ENCODE results near the gene ZKSCAN5.

The ZKSCAN5 gene

GRCh38 chr7:99535667-99536066 lies 31.2 kb downstream of the ZKSCAN5 start:
- no peak for TF ChIP-seq CTCF (IDR thresholded peaks at IDR 0.05; ENCODE audit: insufficient read depth, low read length, poor library complexity, severe bottlenecking)
- no peak for TF ChIP-seq EZH2phosphoT487 (conservative IDR thresholded peaks at IDR 0.05; ENCODE audit: low read length)
- no peak overlapping the region for H3K4me3 ChIP-seq (ENCODE audit: insufficient read depth, low read length, poor library complexity, severe bottlenecking)
- H3K9me3 ChIP-seq (ENCODE audit: insufficient read depth, low read length): peaks cover 25% of the 10 kb centered on the region; the same call in 1 of the 2 replicates
- peaks cover 21% of the 10 kb centered on the region for H3K36me3 ChIP-seq (ENCODE audit: low read length)
- no peaks in the 10 kb centered on the region for H3K9me2 ChIP-seq (replicated peaks; ENCODE audit: insufficient read depth, low read length)
- H3K4me2 ChIP-seq (ENCODE audit: low read depth, low read length, poor library complexity, severe bottlenecking): no peak overlapping the region
- no peaks in the 10 kb centered on the region for H3K79me2 ChIP-seq (ENCODE audit: insufficient read depth, low read length)
- no peak overlapping the region for H3K27ac ChIP-seq (ENCODE audit: low read depth, low read length)
- H3K9ac ChIP-seq (ENCODE audit: low read length): no peak overlapping the region
- H3K27me3 ChIP-seq (ENCODE audit: low read length): no peaks in the 10 kb centered on the region
- H3F3A ChIP-seq (ENCODE audit: insufficient read depth): no peaks in the 10 kb centered on the region
- H4K20me1 ChIP-seq (ENCODE audit: low read depth, low read length): no peaks in the 10 kb centered on the region
- no peak overlapping the region for H2AFZ ChIP-seq (ENCODE audit: low read depth, low read length, severe bottlenecking)

- Histone ChIP-seq H3K9ac (ENCODE audit: low read length) (no peak overlapping the region), H3K79me2 (ENCODE audit: insufficient read depth, low read length) (no peaks in the 10 kb centered on the region), H3K4me3 (ENCODE audit: insufficient read depth, low read length, poor library complexity, severe bottlenecking) (no peak overlapping the region), H3K36me3 (ENCODE audit: low read length) (no peaks in the 10 kb centered on the region), H2AFZ (ENCODE audit: low read depth, low read length, severe bottlenecking) (no peak overlapping the region), H3F3A (ENCODE audit: insufficient read depth) (no peaks in the 10 kb centered on the region), H3K27me3 (ENCODE audit: low read length) (no peaks in the 10 kb centered on the region), H4K20me1 (ENCODE audit: low read depth, low read length) (no peaks in the 10 kb centered on the region), H3K9me3 (ENCODE audit: insufficient read depth, low read length) (peaks cover 14% of the 10 kb centered on the region; the same call in 1 of the 2 replicates), H3K9me2 (replicated peaks; ENCODE audit: insufficient read depth, low read length) (no peaks in the 10 kb centered on the region), H3K27ac (ENCODE audit: low read depth, low read length) (no peak overlapping the region), H3K4me2 (ENCODE audit: low read depth, low read length, poor library complexity, severe bottlenecking) (no peak overlapping the region)
- TF ChIP-seq CTCF (IDR thresholded peaks at IDR 0.05; ENCODE audit: insufficient read depth, low read length, poor library complexity, severe bottlenecking) (no peak), EZH2phosphoT487 (conservative IDR thresholded peaks at IDR 0.05; ENCODE audit: low read length) (no peak)
These were observed 34.9 kb downstream of the ZKSCAN5 start for GRCh38 chr7:99539213-99539811.

- H3K27me3 ChIP-seq (ENCODE audit: low read length): no peaks in the 10 kb centered on the region
- no peak overlapping the region for H3K4me2 ChIP-seq (ENCODE audit: low read depth, low read length, poor library complexity, severe bottlenecking)
- peaks cover 14% of the 10 kb centered on the region; the same call in 1 of the 2 replicates for H3K9me3 ChIP-seq (ENCODE audit: insufficient read depth, low read length)
These were observed 36.1 kb downstream of the ZKSCAN5 start for GRCh38 chr7:99540542-99540941.

More at GRCh38 chr7:99540542-99540941, 36.1 kb downstream of the ZKSCAN5 start:
- H2AFZ ChIP-seq (ENCODE audit: low read depth, low read length, severe bottlenecking): no peak overlapping the region
- H4K20me1 ChIP-seq (ENCODE audit: low read depth, low read length): no peaks in the 10 kb centered on the region
- no peak overlapping the region for H3K4me3 ChIP-seq (ENCODE audit: insufficient read depth, low read length, poor library complexity, severe bottlenecking)
- no peaks in the 10 kb centered on the region for H3K36me3 ChIP-seq (ENCODE audit: low read length)
- H3K9me2 ChIP-seq (replicated peaks; ENCODE audit: insufficient read depth, low read length): no peaks in the 10 kb centered on the region
- no peak overlapping the region for H3K27ac ChIP-seq (ENCODE audit: low read depth, low read length)
- no peak for TF ChIP-seq EZH2phosphoT487 (conservative IDR thresholded peaks at IDR 0.05; ENCODE audit: low read length)
- no peak for TF ChIP-seq CTCF (IDR thresholded peaks at IDR 0.05; ENCODE audit: insufficient read depth, low read length, poor library complexity, severe bottlenecking)
- no peak overlapping the region for H3K9ac ChIP-seq (ENCODE audit: low read length)
- H3F3A ChIP-seq (ENCODE audit: insufficient read depth): no peaks in the 10 kb centered on the region
- no peaks in the 10 kb centered on the region for H3K79me2 ChIP-seq (ENCODE audit: insufficient read depth, low read length)
